Measurements from ENCODE around the gene ALG10.
A peak's percentile ranks its signal among the peaks of the same experiment; 100 is the strongest.
"Not testable (repeated sequence)": the region's sequence is repeated elsewhere in the genome, so short reads cannot be mapped to it uniquely, and the experiment has no call there.

Gene ALG10
- 7.4 to 11.4 (median 10.2) reads per million in 3 donors for total RNA-seq

DNA sequence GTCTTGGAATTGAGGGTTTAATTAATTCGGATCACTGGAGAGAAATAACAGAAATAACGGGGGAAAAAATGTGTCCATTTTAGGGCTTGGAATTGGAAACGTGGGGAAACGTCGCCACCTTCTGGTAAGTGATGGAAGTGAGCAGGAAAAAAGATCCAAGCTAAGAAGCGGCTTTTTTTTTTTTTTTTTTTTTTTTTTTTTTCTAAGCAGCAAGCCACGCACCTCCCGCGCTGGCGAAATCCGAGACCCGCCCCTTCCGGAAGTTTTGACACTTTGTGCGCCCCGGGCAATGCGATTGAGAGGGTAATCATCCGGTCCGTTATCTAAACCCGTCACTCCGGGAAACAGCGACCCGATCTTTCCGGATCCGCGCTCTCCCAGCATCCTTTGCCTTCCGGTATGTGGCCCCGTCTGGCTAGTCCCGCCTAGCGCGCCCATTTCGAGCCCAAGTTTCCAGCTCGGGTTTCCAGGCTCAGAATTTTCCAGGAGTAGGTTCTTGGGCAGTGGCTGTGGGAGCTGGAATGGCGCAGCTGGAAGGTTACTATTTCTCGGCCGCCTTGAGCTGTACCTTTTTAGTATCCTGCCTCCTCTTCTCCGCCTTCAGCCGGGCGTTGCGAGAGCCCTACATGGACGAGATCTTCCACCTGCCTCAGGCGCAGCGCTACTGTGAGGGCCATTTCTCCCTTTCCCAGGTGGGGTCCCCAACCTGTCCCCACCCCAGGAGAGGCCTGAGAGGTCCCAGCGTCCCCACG is at the start of gene ALG10:
Gene ALG10 (plus strand): TSS at position 418 of the 752 bp plus-strand sequence. CDS start 104 bp downstream, at position 522.
- Histone ChIP-seq H3K27ac (ENCODE audit: insufficient read depth, low read length, poor library complexity, severe bottlenecking) (peak within 1 kb of the TSS; percentile 84), H3K9me3 (ENCODE audit: control insufficient read depth, low read length) (no peaks in the 10 kb centered on the region), H3K4me3 (ENCODE audit: insufficient read depth, low read depth, low read length, poor library complexity, severe bottlenecking) (peak within 1 kb of the TSS; percentile 64), H3K4me1 (ENCODE audit: control insufficient read depth, insufficient read depth, low read length, poor library complexity, severe bottlenecking) (peaks cover 5% of the 10 kb centered on the region), H3K27me3 (replicated peaks; ENCODE audit: control insufficient read depth, insufficient read depth, low read length, poor library complexity, severe bottlenecking) (no peaks in the 10 kb centered on the region), H3K36me3 (ENCODE audit: control insufficient read depth, insufficient read depth, low read length) (peaks cover 4% of the 10 kb centered on the region)
- DNase-seq = peak; percentile 93 to 96 (median 93)

GRCh38 chr12:33972884-33973283 is 49.4 kb upstream of the ALG10 start:
- H3K27ac ChIP-seq (ENCODE audit: insufficient read depth, low read length, poor library complexity, severe bottlenecking); H3K9me3 ChIP-seq (ENCODE audit: control insufficient read depth, low read length); H3K27me3 ChIP-seq (replicated peaks; ENCODE audit: control insufficient read depth, insufficient read depth, low read length, poor library complexity, severe bottlenecking); DNase-seq; H3K4me1 ChIP-seq (ENCODE audit: control insufficient read depth, insufficient read depth, low read length, poor library complexity, severe bottlenecking); H3K4me3 ChIP-seq (ENCODE audit: insufficient read depth, low read depth, low read length, poor library complexity, severe bottlenecking); H3K36me3 ChIP-seq (ENCODE audit: control insufficient read depth, insufficient read depth, low read length): not testable (repeated sequence)

- H3K27ac ChIP-seq (ENCODE audit: insufficient read depth, low read length, poor library complexity, severe bottlenecking) = no peak overlapping the region
- no peak overlapping the region for H3K4me3 ChIP-seq (ENCODE audit: insufficient read depth, low read depth, low read length, poor library complexity, severe bottlenecking)
- no peaks in the 10 kb centered on the region for H3K27me3 ChIP-seq (replicated peaks; ENCODE audit: control insufficient read depth, insufficient read depth, low read length, poor library complexity, severe bottlenecking)
- H3K9me3 ChIP-seq (ENCODE audit: control insufficient read depth, low read length) = no peaks in the 10 kb centered on the region
- no peaks in the 10 kb centered on the region for H3K36me3 ChIP-seq (ENCODE audit: control insufficient read depth, insufficient read depth, low read length)
- no peaks in the 10 kb centered on the region for H3K4me1 ChIP-seq (ENCODE audit: control insufficient read depth, insufficient read depth, low read length, poor library complexity, severe bottlenecking)
- no peak for DNase-seq
These were observed 44.4 kb upstream of the ALG10 start for GRCh38 chr12:33977887-33978286.

GRCh38 chr12:33988197-33988805 is 34.0 kb upstream of the ALG10 start:
- no peak for DNase-seq
- no peak overlapping the region for H3K4me3 ChIP-seq (ENCODE audit: insufficient read depth, low read depth, low read length, poor library complexity, severe bottlenecking)
- no peaks in the 10 kb centered on the region for H3K4me1 ChIP-seq (ENCODE audit: control insufficient read depth, insufficient read depth, low read length, poor library complexity, severe bottlenecking)
- no peaks in the 10 kb centered on the region for H3K9me3 ChIP-seq (ENCODE audit: control insufficient read depth, low read length)
- no peaks in the 10 kb centered on the region for H3K36me3 ChIP-seq (ENCODE audit: control insufficient read depth, insufficient read depth, low read length)
- no peaks in the 10 kb centered on the region for H3K27me3 ChIP-seq (replicated peaks; ENCODE audit: control insufficient read depth, insufficient read depth, low read length, poor library complexity, severe bottlenecking)
- no peak overlapping the region for H3K27ac ChIP-seq (ENCODE audit: insufficient read depth, low read length, poor library complexity, severe bottlenecking)

- no peaks in the 10 kb centered on the region for H3K36me3 ChIP-seq (ENCODE audit: control insufficient read depth, insufficient read depth, low read length)
- H3K4me3 ChIP-seq (ENCODE audit: insufficient read depth, low read depth, low read length, poor library complexity, severe bottlenecking) = no peak overlapping the region
- no peak for DNase-seq
- no peak overlapping the region for H3K27ac ChIP-seq (ENCODE audit: insufficient read depth, low read length, poor library complexity, severe bottlenecking)
- no peaks in the 10 kb centered on the region for H3K9me3 ChIP-seq (ENCODE audit: control insufficient read depth, low read length)
- no peaks in the 10 kb centered on the region for H3K27me3 ChIP-seq (replicated peaks; ENCODE audit: control insufficient read depth, insufficient read depth, low read length, poor library complexity, severe bottlenecking)
- H3K4me1 ChIP-seq (ENCODE audit: control insufficient read depth, insufficient read depth, low read length, poor library complexity, severe bottlenecking) = no peaks in the 10 kb centered on the region
These were observed 33.4 kb upstream of the ALG10 start for GRCh38 chr12:33988913-33989312.

DNA sequence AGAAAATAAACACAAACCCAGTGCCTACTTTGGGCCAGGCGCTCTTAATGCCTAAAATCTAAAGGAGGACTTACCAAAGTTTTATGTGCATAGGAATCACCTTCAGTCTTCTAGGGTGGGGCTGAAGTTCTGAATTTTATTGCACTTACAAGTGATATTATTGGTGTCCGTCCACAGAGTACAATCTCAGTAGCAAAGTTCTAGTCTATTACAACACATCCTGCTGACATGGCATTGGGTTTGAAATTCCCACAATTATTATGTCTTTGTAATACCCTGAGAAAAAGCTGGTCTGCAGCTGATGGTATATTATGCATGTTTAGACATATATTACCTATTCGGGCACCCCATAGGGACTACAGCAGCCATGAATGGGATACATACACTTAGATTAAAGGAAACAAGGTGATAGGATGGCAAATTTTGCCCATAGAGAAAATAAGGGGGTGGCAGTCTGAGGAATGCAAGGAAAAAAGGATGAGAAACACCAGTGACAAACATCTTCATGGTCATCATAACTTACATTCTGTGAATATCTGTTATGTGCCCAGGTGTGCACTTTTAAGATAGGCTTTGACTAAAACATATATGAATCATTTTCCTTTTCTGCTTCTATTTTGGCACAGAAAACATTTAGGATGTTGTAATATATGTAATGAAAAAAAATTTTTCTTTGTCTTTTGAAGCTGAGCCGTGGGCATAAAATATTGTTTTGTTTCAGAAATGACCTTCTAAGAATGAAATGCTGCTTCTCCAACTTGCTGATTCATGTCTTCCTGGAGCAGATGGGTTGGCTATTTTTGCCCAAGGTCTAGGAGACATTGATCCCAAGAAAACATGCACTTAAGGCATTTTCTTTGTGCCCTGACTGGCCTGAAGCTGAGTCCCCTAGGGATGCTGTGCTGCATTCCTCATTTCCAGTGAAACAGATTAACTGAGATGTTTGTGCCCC is 27.2 kb upstream of the ALG10 start:
- DNase-seq = no peak
- Histone ChIP-seq H3K4me1 (ENCODE audit: control insufficient read depth, insufficient read depth, low read length, poor library complexity, severe bottlenecking) (no peaks in the 10 kb centered on the region), H3K36me3 (ENCODE audit: control insufficient read depth, insufficient read depth, low read length) (no peaks in the 10 kb centered on the region), H3K9me3 (ENCODE audit: control insufficient read depth, low read length) (no peaks in the 10 kb centered on the region), H3K4me3 (ENCODE audit: insufficient read depth, low read depth, low read length, poor library complexity, severe bottlenecking) (no peak overlapping the region), H3K27me3 (replicated peaks; ENCODE audit: control insufficient read depth, insufficient read depth, low read length, poor library complexity, severe bottlenecking) (no peaks in the 10 kb centered on the region), H3K27ac (ENCODE audit: insufficient read depth, low read length, poor library complexity, severe bottlenecking) (no peak overlapping the region)

- H3K4me1 ChIP-seq (ENCODE audit: control insufficient read depth, insufficient read depth, low read length, poor library complexity, severe bottlenecking); H3K4me3 ChIP-seq (ENCODE audit: insufficient read depth, low read depth, low read length, poor library complexity, severe bottlenecking); H3K9me3 ChIP-seq (ENCODE audit: control insufficient read depth, low read length); H3K27ac ChIP-seq (ENCODE audit: insufficient read depth, low read length, poor library complexity, severe bottlenecking); H3K36me3 ChIP-seq (ENCODE audit: control insufficient read depth, insufficient read depth, low read length); H3K27me3 ChIP-seq (replicated peaks; ENCODE audit: control insufficient read depth, insufficient read depth, low read length, poor library complexity, severe bottlenecking); DNase-seq: not testable (repeated sequence)
These were observed 13.5 kb upstream of the ALG10 start for GRCh38 chr12:34008835-34009234.

DNA sequence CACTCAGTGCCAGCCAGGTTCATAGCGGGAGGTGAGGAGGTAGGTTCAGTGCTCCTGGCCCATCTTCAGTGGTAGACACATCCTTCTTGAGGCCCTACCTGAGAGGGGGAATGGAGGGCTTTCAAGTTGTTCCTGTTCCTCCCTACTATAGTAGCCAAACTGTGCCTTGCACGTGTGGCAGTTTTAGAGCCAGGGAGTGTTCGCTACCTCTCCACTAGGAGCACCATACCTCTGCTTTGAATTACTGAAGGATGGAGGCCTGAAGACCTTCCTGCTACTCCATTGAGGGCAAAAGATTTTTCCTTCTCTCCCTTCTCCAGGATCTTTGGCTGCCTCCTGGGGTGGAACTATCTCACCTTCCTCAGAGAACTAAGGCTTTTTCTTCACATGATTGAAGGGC is 5.9 kb upstream of the ALG10 start:
- DNase-seq = no peak
- Histone ChIP-seq H3K27me3 (replicated peaks; ENCODE audit: control insufficient read depth, insufficient read depth, low read length, poor library complexity, severe bottlenecking) (no peaks in the 10 kb centered on the region), H3K4me1 (ENCODE audit: control insufficient read depth, insufficient read depth, low read length, poor library complexity, severe bottlenecking) (no peaks in the 10 kb centered on the region), H3K27ac (ENCODE audit: insufficient read depth, low read length, poor library complexity, severe bottlenecking) (no peak overlapping the region), H3K36me3 (ENCODE audit: control insufficient read depth, insufficient read depth, low read length) (no peaks in the 10 kb centered on the region), H3K9me3 (ENCODE audit: control insufficient read depth, low read length) (no peaks in the 10 kb centered on the region), H3K4me3 (ENCODE audit: insufficient read depth, low read depth, low read length, poor library complexity, severe bottlenecking) (no peak overlapping the region)

DNA sequence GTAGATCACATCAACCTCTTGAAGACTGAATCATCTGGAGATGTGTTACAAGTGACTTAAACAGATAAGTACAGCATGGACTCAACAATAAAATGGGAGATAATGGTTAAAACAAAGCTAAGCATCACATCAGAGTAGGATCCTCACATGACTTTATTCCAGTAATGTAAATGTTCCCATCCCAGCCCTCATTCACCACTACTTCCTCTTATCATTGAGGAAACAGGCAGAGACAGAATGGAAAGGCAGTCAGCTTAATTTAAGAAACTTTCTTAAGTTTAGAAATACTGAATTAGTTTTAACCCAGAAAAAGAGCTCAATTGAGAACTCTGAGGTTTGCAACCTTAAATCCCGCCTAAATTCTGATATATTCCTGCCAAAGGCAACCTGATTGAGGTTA is 1.2 kb upstream of the ALG10 start:
- Histone ChIP-seq H3K9me3 (ENCODE audit: control insufficient read depth, low read length) (no peaks in the 10 kb centered on the region), H3K4me3 (ENCODE audit: insufficient read depth, low read depth, low read length, poor library complexity, severe bottlenecking) (no peak overlapping the region), H3K27me3 (replicated peaks; ENCODE audit: control insufficient read depth, insufficient read depth, low read length, poor library complexity, severe bottlenecking) (no peaks in the 10 kb centered on the region), H3K4me1 (ENCODE audit: control insufficient read depth, insufficient read depth, low read length, poor library complexity, severe bottlenecking) (peaks cover 5% of the 10 kb centered on the region), H3K27ac (ENCODE audit: insufficient read depth, low read length, poor library complexity, severe bottlenecking) (no peak overlapping the region), H3K36me3 (ENCODE audit: control insufficient read depth, insufficient read depth, low read length) (peaks cover 4% of the 10 kb centered on the region)
- no peak for DNase-seq
